ENCODE data around the gene OR9G4.

- TF ChIP-seq CTCF (IDR thresholded peaks at IDR 0.05) (no peak), EZH2phosphoT487 (IDR thresholded peaks at IDR 0.05) (no peak), EZH2 (IDR thresholded peaks at IDR 0.05) (no peak)
Measured at GRCh38 chr11:56776809-56777208, 28.3 kb upstream of the OR9G4 start.

Data from neural progenitor cell (in vitro differentiated cells).